H1 (cell line): ENCODE results near the gene DLX5. TPM values are rescaled to one million over a fixed set of nuclear protein-coding genes. Genes with fewer than 3 reads are reported as not detected.
A peak's percentile ranks its signal among the peaks of the same experiment; 100 is the strongest.

Experiments used
- CTCF ChIA-PET: fragments of 300-600 bp; sonication (Branson Sonifier 250); formaldehyde crosslinking; loops from one replicate; lab custom pipeline; 2021; ENCODE audit not compliant: partially characterized antibody; lab: Charles Lee
- POLR2A ChIA-PET: fragments of 300-600 bp; sonication (Branson Sonifier 250); formaldehyde crosslinking; loops from one replicate; lab custom pipeline; 2021; ENCODE audit warnings: inconsistent platforms; ENCODE audit not compliant: partially characterized antibody; lab: Charles Lee
- DNase-seq, 2 experiments: peaks; one replicate each; pipeline versions ENCODE4 v3.0.0 to v3.0.0-alpha.2; 2010 to 2022; ENCODE audit warnings: low spot score in 2 of 2, low read depth in 1 of 2, mixed read lengths in 1 of 2
- FAIRE-seq: peaks from 2 replicates; lab custom pipeline; 2011; peaks lifted over from hg19 to GRCh38; lab: Jason Lieb, UNC
- H2AFZ ChIP-seq: 2 replicates; pipeline ENCODE4 v1.8.1; 2012; ENCODE audit warnings: low read length, inconsistent platforms
- H2AK5ac ChIP-seq: 2 replicates; pipeline ENCODE4 v1.6.1; 2013; ENCODE audit warnings: low read depth, low read length
- H2BK120ac ChIP-seq: replicated peaks from 2 replicates; pipeline ENCODE3; 2013; ENCODE audit warnings: low read depth, low read length, inconsistent platforms
- H2BK12ac ChIP-seq: 2 replicates; pipeline ENCODE4 v1.6.1; 2013; ENCODE audit warnings: low read depth, low read length
- H2BK15ac ChIP-seq: 2 replicates; pipeline ENCODE4 v1.6.1; 2013; ENCODE audit warnings: low read length
- H2BK20ac ChIP-seq: 2 replicates; pipeline ENCODE4 v1.6.1; 2013; ENCODE audit warnings: low read length
- H2BK5ac ChIP-seq: 2 replicates; pipeline ENCODE4 v1.6.1; 2013; ENCODE audit warnings: low read depth, low read length
- H3K14ac ChIP-seq: 2 replicates; pipeline ENCODE4 v1.6.1; 2013; ENCODE audit warnings: inconsistent platforms; ENCODE audit not compliant: insufficient read length
- H3K18ac ChIP-seq: 2 replicates; pipeline ENCODE4 v1.6.1; 2013; ENCODE audit warnings: low read length; ENCODE audit errors: extremely low read depth
- H3K23ac ChIP-seq: 2 replicates; pipeline ENCODE4 v1.6.1; 2013; ENCODE audit warnings: inconsistent platforms; ENCODE audit not compliant: insufficient read length
- H3K23me2 ChIP-seq: 2 replicates; pipeline ENCODE4 v1.6.1; 2013; ENCODE audit warnings: low read depth, low read length
- H3K27ac ChIP-seq: 2 replicates; pipeline ENCODE4 v1.6.1; 2011; ENCODE audit warnings: low read depth, low read length, inconsistent platforms
- H3K27me3 ChIP-seq, 4 experiments: replicated peaks in 1 of 4; 1 replicate in 1 of 4; 2 replicates in 3 of 4; pipeline versions ENCODE4 v1.6.1 to v1.8.1; 2011 to 2013; ENCODE audit warnings: low read length in 3 of 4, mild to moderate bottlenecking in 3 of 4, inconsistent platforms in 2 of 4, mixed read lengths in 2 of 4, moderate library complexity in 1 of 4; ENCODE audit not compliant: control insufficient read depth in 3 of 4, insufficient read depth in 3 of 4; ENCODE audit errors: extremely low read depth in 1 of 4
- H3K36me3 ChIP-seq, 4 experiments: 2 replicates each; pipeline versions ENCODE4 v1.6.1 to v1.8.1; 2011 to 2013; ENCODE audit warnings: mild to moderate bottlenecking in 4 of 4, low read length in 3 of 4, moderate library complexity in 2 of 4, control low read depth in 1 of 4, inconsistent platforms in 1 of 4; ENCODE audit not compliant: insufficient read depth in 4 of 4, control insufficient read depth in 2 of 4
- H3K4ac ChIP-seq: replicated peaks from 2 replicates; pipeline ENCODE3; 2013; ENCODE audit warnings: low read length, low read depth, mixed read lengths, inconsistent platforms; ENCODE audit not compliant: insufficient read length
- H3K4me1 ChIP-seq, 4 experiments: replicated peaks in 1 of 4; 1 replicate in 1 of 4; 2 replicates in 3 of 4; pipeline versions ENCODE4 v1.6.1 to v1.8.1; 2011 to 2013; ENCODE audit warnings: low read length in 3 of 4, inconsistent platforms in 2 of 4, mixed read lengths in 1 of 4; ENCODE audit not compliant: insufficient read depth in 4 of 4, control insufficient read depth in 3 of 4
- H3K4me2 ChIP-seq, 2 experiments: 2 replicates each; pipeline versions ENCODE4 v1.6.1 to v1.8.1; 2011 to 2013; ENCODE audit warnings: low read depth in 2 of 2, low read length in 2 of 2, control low read depth in 1 of 2, inconsistent platforms in 1 of 2, mild to moderate bottlenecking in 1 of 2; ENCODE audit not compliant: insufficient read depth in 1 of 2
- H3K4me3 ChIP-seq, 4 experiments: fragments of 200-600, 300-600 bp in 1 of 4; sonication (generic), shearing (Covaris generic), sonication (Bioruptor Twin) in 1 of 4; 2 replicates each; pipeline versions ENCODE4 v1.5.1 to v1.8.1; 2011 to 2016; ENCODE audit warnings: low read length in 4 of 4, low read depth in 3 of 4, control low read depth in 2 of 4, inconsistent platforms in 2 of 4, mild to moderate bottlenecking in 2 of 4, mixed read lengths in 1 of 4, moderate library complexity in 1 of 4; ENCODE audit not compliant: insufficient read depth in 2 of 4; ENCODE audit errors: extremely low read depth in 1 of 4
- H3K56ac ChIP-seq: replicated peaks from 2 replicates; pipeline ENCODE3; 2013; ENCODE audit warnings: low read depth, mild to moderate bottlenecking, mixed read lengths, low read length, inconsistent platforms; ENCODE audit not compliant: insufficient read length
- H3K79me1 ChIP-seq: 2 replicates; pipeline ENCODE4 v1.6.1; 2013; ENCODE audit warnings: low read depth, low read length, control low read depth
- H3K79me2 ChIP-seq, 2 experiments: 2 replicates each; pipeline versions ENCODE4 v1.6.1 to v1.8.1; 2012 to 2013; ENCODE audit warnings: low read length in 2 of 2, mild to moderate bottlenecking in 2 of 2, inconsistent platforms in 1 of 2; ENCODE audit not compliant: insufficient read depth in 2 of 2, control insufficient read depth in 1 of 2
- H3K9ac ChIP-seq, 4 experiments: replicated peaks in 1 of 4; 1 replicate in 1 of 4; 2 replicates in 3 of 4; pipeline versions ENCODE4 v1.6.1 to v1.8.1; 2011 to 2013; ENCODE audit warnings: low read depth in 3 of 4, low read length in 3 of 4, control low read depth in 2 of 4, mild to moderate bottlenecking in 2 of 4, moderate library complexity in 2 of 4, inconsistent platforms in 1 of 4; ENCODE audit errors: extremely low read depth in 1 of 4
- H3K9me3 ChIP-seq, 2 experiments: 2 replicates each; pipeline versions ENCODE4 v1.6.1 to v1.8.1; 2012 to 2013; ENCODE audit warnings: mild to moderate bottlenecking in 2 of 2, moderate library complexity in 2 of 2, control low read depth in 1 of 2, inconsistent platforms in 1 of 2, low read depth in 1 of 2, low read length in 1 of 2, mixed read lengths in 1 of 2; ENCODE audit not compliant: insufficient read depth in 2 of 2
- H4K20me1 ChIP-seq, 2 experiments: replicated peaks in 1 of 2; 2 replicates each; pipeline versions ENCODE3 to v1.8.1; 2011 to 2013; ENCODE audit warnings: inconsistent platforms in 2 of 2, low read length in 2 of 2, mild to moderate bottlenecking in 1 of 2; ENCODE audit not compliant: insufficient read depth in 2 of 2, control insufficient read depth in 1 of 2
- H4K5ac ChIP-seq: 2 replicates; pipeline ENCODE4 v1.6.1; 2013; ENCODE audit warnings: low read length, low read depth, mixed read lengths, inconsistent platforms; ENCODE audit not compliant: insufficient read length
- H4K8ac ChIP-seq: 2 replicates; pipeline ENCODE4 v1.8.0; 2013; ENCODE audit warnings: mild to moderate bottlenecking, moderate library complexity, low read length, inconsistent platforms; ENCODE audit not compliant: insufficient read depth; ENCODE audit errors: extremely low read depth
- H4K91ac ChIP-seq: replicated peaks from 2 replicates; pipeline ENCODE3; 2013; ENCODE audit warnings: low read length, mixed read lengths, inconsistent platforms; ENCODE audit not compliant: insufficient read length
- GTF2F1 ChIP-seq: IDR thresholded peaks from 2 replicates; pipeline ENCODE4 v1.6.1; 2012; ENCODE audit warnings: low read depth, low read length, improper control_type of control experiment, borderline replicate concordance
- RNF2 ChIP-seq: fragments of 200-900, 300-1000 bp; sonication (generic); IDR thresholded peaks from 2 replicates; pipeline ENCODE4 v1.7.1; 2016; ENCODE audit warnings: borderline replicate concordance, low read depth, mild to moderate bottlenecking, antibody characterized with exemption, low read length; ENCODE audit not compliant: poor library complexity, severe bottlenecking; ENCODE audit errors: missing control alignments
- WGBS, 2 experiments: shearing (Covaris generic) in 1 of 2; methylation state at CpG; one replicate each; pipeline versions ENCODE4 v1.1.6 to v1.1.7; 2013 to 2015; ENCODE audit warnings: low lambda C conversion rate in 2 of 2, mixed read lengths in 2 of 2, inconsistent platforms in 1 of 2, low coverage in 1 of 2, missing lambda C conversion rate in 1 of 2; ENCODE audit not compliant: insufficient replicate concordance in 2 of 2, insufficient coverage in 1 of 2, insufficient read length in 1 of 2; ENCODE audit errors: extremely low coverage in 1 of 2, missing lambda C conversion rate in 1 of 2; 5-methylcytosine and 5-hydroxymethylcytosine counted together
- polyA plus RNA-seq, 7 experiments: library from polyadenylated mRNA; depleted of rRNA in 3 of 7; stranded (reverse) in 5 of 7; unstranded in 2 of 7; fragments of >200 nt in 5 of 7; fragments of 200-250 nt in 2 of 7; gene quantifications; 1 replicate in 5 of 7; 2 replicates in 1 of 7; 4 replicates in 1 of 7; pipeline versions ENCODE4 v1.2.1 to v1.2.3, GENCODE V29; 2011 to 2013; ENCODE audit warnings: missing spikeins in 2 of 7, mixed read lengths in 2 of 7
- total RNA-seq: library from RNA; stranded (reverse); fragmentation: NEBNext Ultra II Directional; extraction: Animal tissue kit (Norgen Biotek cat#: 25700); gene quantifications from 2 replicates; pipeline ENCODE4 v1.2.1, GENCODE V29; 2021

The DLX5 gene
- total and polyA plus RNA-seq, 2 of the 8 experiments (the other 6 are each of a cell fraction or from before 2014, with no cell fraction given), result not detected

DNA sequence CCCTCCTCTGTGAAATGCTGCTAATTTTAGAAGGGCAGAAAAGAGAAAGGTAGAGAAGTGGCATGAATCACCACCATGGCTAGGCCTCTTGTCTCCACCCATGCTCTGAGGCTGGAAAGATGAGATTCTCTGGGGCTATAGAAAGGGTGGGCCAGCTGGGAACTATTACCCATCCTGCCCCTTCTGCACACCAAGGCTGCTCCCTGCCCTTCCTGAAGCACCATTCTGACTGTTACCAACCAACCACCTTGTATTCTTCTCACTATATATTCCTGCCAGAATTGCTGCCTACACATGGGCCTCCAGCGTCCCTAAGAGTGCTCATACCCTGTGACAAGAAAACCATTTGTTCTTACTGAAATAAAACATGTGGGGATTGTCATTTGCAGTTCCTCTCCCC is 30.7 kb downstream of the DLX5 start:
- Histone ChIP-seq H3K27ac (no peak overlapping the region), H2BK12ac (no peak overlapping the region), H4K20me1 (peaks cover 13 to 37% of the 10 kb centered on the region in 2 experiments), H2BK20ac (no peak overlapping the region), H3K56ac (no peak overlapping the region), H3K9ac (no peak overlapping the region), H2AK5ac (no peak overlapping the region; the same call in 1 of the 2 replicates), H3K79me2 (no peaks in the 10 kb centered on the region), H2BK120ac (no peak overlapping the region), H3K14ac (no peak overlapping the region), H4K5ac (no peak overlapping the region), H3K4me2 (peak overlapping the region in 1 of 2 experiments; percentile 90; a peak in 1 of 4 replicates), H3K23me2 (peaks cover 2% of the 10 kb centered on the region; the same call in 1 of the 2 replicates), H3K18ac (no peak overlapping the region), H4K91ac (no peak overlapping the region), H4K8ac (no peak overlapping the region), H3K36me3 (peaks cover 0 to 5% (median 0%) of the 10 kb centered on the region in 4 experiments; a peak in 1 of 8 replicates), H2BK15ac (no peak overlapping the region), H2AFZ (no peak overlapping the region), H3K4ac (no peak overlapping the region), H3K4me3 (peak overlapping the region in 1 of 4 experiments; percentile 53; a peak in 1 of 8 replicates), H3K79me1 (no peaks in the 10 kb centered on the region), H3K23ac (no peak overlapping the region), H2BK5ac (no peak overlapping the region), H3K27me3 (peaks cover 81 to 99% (median 90%) of the 10 kb centered on the region in 4 experiments), H3K4me1 (peaks cover 11 to 39% (median 23%) of the 10 kb centered on the region in 4 experiments), H3K9me3 (peaks cover 0 to 5% of the 10 kb centered on the region in 2 experiments; a peak in 1 of 4 replicates)
- ChIA-PET POLR2A (interaction anchor here (0.7 to 2.3 kb wide), 2 partner anchors 12 to 29 kb away, joined by 3 to 16 read pairs; partner anchors contain the start of gene DLX6), CTCF (interaction anchor here (1.1 to 12.6 kb wide), 5 partner anchors 9 to 273 kb away, joined by 3 to 150 read pairs (median 7); partner anchors contain the start of gene DLX6)
- FAIRE-seq (no peak), DNase-seq (no peak)
- TF ChIP-seq GTF2F1 (no peak), RNF2 (peak; percentile 76)
- WGBS, 2 experiments, result 35% methylated on average over 1 of the region's 1 CpG; no CpG with 5 or more reads in 1 of the 2 experiments
